Activated T-helper 9 cell treated with anti-CD3 and anti-CD28 coated beads, Interleukin-2, amount 50 U/mL, for 16 hours (primary cell): ENCODE results near the gene JAKMIP3.

Experiments
- DNase-seq: peaks from one replicate; pipeline ENCODE4 v3.0.0-alpha.2; 2020; ENCODE audit warnings: low read depth

JAKMIP3 gene

GRCh38 chr10:132098539-132099388 lies 33.0 kb downstream of the JAKMIP3 start:
- no peak for DNase-seq

GRCh38 chr10:132099389-132100090 lies 33.8 kb downstream of the JAKMIP3 start:
- DNase-seq = no peak

DNA sequence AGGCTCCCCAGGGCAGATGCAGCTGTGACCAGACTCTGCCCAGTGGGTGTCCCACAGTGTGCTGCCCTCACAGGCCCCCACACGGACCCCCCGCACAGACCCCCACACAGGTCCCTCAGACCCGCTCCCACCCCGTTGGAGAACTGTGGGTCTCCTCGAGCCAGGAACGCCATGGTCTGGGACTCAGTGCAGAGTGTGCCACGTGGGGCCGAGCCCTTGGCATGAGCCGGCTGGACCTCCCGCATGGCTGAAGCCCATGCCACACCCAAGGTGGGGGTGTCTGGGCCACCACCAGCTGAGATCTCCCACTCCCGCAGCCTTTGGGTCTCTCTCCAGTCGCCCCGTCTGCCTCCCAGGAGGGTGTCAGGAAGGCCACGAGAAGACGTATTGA lies 34.3 kb downstream of the JAKMIP3 start:
- no peak for DNase-seq

DNA sequence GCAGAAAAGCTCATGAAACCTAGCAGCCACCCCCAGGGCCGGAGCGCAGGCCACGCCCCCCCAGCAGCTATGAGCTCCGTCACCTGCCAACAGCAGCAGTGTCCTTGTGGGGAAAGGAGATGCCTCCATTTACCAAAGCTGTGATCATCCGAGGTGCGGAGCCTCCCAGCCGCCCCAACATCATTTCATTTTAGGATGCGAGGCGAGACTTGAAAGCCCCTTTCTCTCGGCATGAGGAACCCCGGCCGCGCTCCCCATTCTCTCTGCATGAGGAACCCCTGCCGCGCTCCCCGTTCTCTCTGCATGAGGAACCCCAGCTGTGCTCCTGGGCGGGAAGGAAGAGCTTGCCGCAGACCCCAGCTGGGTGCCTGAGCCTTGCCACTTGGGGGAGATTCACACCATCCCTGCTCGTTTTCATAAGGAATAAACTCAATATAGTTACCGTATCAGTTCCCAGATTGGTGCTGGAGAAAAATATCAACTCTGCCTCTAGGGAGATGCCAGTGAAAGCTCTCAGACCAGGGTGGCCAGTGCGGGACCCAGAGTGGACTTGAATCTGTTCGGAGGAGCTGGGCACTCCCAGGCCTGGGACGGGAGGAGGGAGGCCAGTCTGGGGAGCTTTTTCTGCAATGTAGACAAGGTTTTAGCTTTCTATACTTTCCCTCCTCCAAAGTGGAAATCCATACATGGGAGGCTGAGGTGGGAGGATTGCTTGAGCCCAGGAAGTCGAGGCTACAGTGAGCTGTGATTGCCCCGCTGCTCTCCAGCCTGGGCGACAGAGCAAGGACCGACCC lies 35.0 kb downstream of the JAKMIP3 start:
- DNase-seq = no peak

- DNase-seq = no peak
Observed at GRCh38 chr10:132101529-132101928, 35.8 kb downstream of the JAKMIP3 start.

- DNase-seq = no peak
Observed at GRCh38 chr10:132102071-132102716, 36.4 kb downstream of the JAKMIP3 start.

GRCh38 chr10:132102717-132103110 lies 37.0 kb downstream of the JAKMIP3 start:
- no peak for DNase-seq

DNA sequence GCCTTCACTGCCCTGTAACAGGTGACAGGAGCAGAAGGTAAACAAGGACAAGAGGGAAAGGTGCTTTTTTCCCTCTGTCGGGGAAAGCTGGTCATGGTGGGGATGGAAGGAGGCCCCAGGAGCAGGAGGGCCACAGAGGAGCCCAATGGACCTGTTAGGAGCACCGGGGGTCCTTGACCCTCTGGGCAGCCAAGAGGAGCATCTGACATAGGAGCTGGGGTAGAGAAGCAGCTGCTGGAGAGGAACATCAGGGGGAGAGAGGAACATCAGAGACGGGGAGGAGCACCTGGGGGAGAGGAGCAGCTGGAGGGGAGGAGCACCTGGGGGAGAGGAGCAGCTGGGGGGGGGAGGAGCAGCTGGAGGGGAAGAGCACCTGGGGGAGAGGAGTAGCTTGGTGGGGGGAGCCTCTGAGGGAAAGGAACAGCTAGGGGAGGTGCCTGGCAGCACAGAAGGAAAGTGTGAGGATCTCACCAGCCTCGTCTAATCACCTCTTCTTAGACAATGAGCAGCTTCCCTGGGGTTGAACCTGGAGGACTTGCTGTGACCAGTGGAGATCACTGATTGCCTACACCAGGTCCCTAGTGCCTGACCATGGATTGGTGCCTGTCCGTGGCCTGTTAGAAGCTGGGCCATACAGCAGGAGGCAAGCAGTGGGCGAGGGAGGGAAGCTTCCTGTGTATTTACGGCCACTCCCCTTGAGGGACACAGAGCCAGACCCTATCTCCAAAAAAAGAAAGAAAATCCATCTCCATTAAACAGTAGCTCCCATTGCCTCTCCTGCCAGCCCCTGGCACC lies 37.6 kb downstream of the JAKMIP3 start:
- DNase-seq = no peak

- DNase-seq = no peak
Observed at GRCh38 chr10:132104062-132104461, 38.3 kb downstream of the JAKMIP3 start.

GRCh38 chr10:132104471-132105301 lies 38.9 kb downstream of the JAKMIP3 start:
- no peak for DNase-seq

DNA sequence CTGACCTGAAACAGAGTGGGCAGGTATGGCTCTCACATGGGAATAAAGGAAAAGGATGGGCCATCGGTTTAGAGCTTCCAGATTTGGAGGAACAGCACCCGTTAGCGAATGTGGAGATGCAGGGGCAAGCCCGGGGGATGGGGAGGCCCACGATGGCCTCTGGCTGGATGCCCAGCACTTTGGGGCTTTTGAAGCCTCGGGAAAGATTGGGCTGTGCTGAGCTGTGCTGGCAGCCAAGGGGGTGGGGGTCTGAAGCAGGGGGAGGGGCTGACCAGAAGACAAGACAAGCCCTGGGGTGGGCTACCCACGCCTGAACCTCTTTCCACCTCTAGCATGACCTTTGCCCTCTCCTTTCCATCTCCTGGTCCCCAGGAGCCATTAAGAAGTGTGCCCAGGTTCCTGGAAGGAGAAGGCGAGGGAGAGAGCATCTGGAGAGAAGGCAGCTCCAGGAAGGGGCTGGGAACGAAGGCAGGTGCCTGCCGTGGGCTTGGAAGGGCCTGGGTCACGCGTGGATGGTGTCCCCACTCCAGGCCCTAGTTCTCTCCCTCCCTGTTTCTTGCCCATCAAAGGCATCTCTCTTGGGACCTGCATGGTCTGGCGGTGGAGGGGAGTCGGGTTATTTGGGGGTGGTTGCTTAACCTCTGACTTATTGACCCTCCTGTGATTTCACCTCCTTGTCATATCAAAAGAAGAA lies 39.7 kb downstream of the JAKMIP3 start:
- DNase-seq = no peak

- DNase-seq = no peak
Observed at GRCh38 chr10:132106431-132106830, 40.7 kb downstream of the JAKMIP3 start.

- DNase-seq = no peak
Observed at GRCh38 chr10:132107186-132107948, 41.6 kb downstream of the JAKMIP3 start.

DNA sequence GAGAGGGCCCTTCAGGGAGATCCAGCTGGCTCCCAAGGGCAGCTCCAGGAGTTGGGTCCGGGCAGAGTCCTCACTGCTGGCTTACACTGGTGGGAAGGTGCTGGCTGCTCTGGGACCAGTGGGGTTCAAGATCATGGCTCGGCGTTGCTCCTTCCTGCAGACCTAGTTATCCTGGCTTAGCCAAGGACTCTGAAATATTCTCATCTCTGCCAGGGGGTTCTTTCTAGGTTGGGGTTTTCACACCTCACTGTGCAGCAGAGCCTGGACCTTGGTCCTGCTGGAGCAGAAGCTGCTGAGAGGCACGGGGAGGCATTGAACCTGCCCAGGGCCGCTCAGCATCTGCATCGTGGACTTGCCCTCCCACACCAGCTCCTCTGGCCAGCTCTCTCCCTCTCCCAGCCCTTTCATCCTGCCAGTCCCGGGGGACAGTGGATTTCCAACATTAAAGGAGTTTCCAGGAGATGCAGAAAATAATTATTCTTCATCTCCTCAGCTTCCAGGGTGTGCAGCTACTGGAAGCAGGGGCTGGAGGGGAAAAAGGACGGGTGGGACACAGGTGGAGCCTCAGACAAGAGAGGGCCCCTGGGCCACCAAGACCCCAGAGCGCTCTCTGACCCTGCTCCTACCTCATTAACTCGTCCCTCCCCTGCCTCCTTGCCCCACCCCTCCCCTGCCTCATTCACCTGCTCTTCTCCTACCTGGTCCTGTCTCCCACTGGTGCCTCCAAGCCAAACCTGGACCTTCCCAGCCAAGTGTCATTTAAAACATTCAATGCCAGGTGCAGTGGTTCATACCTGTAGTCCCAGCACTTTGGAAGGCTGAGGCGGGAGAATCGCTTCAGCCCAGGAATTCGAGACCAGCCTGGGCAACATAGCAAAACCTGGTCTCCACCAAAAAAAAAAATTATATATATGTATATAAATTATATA lies 42.5 kb downstream of the JAKMIP3 start:
- DNase-seq = no peak

GRCh38 chr10:132109341-132110110 lies 43.8 kb downstream of the JAKMIP3 start:
- no peak for DNase-seq

GRCh38 chr10:132110111-132110521 lies 44.4 kb downstream of the JAKMIP3 start:
- no peak for DNase-seq

GRCh38 chr10:132110713-132111112 lies 45.0 kb downstream of the JAKMIP3 start:
- no peak for DNase-seq
